Stimulated activated CD8-positive, alpha-beta memory T cell treated with anti-CD3 and anti-CD28 coated beads, Interleukin-4, amount 100 ng/mL, for 4 hours (primary cell): Measurements from ENCODE around the gene CAMK1G.

Source experiments
- DNase-seq, 2 donors: peaks; one replicate each; pipeline ENCODE4 v3.0.0-alpha.2; 2020; ENCODE audit warnings: low read depth in 2 of 2, low spot score in 1 of 2

Gene CAMK1G

GRCh38 chr1:209583408-209583807 is at the start of gene CAMK1G:
Gene CAMK1G, plus strand, starts transcription at chr1:209583714. Its CDS starts 11,270 bp downstream, at chr1:209594984.
- no peak for DNase-seq

GRCh38 chr1:209534496-209535250 is 48.8 kb upstream of the CAMK1G start:
- DNase-seq, result no peak

DNA sequence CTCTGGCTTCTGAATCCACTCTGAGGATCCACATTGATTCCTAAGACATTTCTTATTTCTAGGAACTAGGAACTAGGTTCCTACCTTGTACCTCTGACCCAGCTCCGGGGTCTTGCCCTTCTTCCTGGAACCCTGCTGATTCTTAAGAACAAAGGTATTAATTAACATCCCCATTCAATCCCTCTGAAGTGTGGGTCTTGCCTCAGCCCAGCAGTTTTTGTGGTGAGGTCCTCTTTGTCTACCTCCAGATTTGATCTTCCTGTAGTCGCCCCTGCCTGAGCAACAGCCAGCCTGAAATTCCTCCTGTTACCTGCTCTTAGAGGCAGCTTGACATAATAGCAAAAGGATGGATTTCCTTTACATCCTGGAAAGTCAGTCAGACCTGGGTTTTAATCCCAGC is 46.7 kb upstream of the CAMK1G start:
- no peak for DNase-seq

DNA sequence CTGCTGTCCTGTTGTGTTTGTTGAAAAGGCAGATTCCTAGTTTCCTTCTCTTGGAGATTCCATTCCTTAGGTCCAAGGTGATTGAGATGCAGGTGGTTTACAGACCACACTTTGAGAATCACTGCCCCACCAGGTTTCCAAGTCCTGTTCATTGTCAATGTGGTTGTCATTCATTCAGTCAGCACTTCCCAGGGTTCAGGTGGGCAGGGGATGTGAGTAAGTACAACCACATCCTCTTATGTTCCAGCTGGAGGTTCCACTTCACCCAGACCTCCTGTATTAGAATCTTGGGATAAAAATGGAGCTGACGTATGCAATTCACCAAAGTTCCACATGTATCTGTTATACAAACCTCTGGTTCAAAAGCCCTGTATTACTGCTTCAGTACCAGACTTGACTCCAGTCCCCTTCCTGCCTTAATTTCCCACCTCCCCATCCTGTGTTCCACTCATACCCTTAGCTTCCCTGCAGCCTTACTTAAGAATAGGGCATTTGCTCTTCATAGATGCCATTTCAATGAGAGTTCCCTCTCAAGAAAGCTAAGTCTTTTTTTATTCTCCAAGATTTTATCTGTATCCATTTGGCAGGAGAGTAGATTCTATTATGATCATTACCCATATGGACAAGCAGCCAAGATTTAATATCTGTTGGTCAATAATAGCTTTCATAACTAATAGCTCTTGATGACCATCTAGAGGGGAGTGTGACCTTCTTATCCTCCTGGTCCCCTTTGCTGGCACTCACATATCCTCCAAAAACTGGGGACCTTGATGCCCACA is 46.0 kb upstream of the CAMK1G start:
- DNase-seq, result no peak

GRCh38 chr1:209539576-209539975 is 43.9 kb upstream of the CAMK1G start:
- DNase-seq, result no peak

GRCh38 chr1:209542585-209542984 is 40.9 kb upstream of the CAMK1G start:
- DNase-seq, result no peak

- DNase-seq, result no peak
These were observed 39.4 kb upstream of the CAMK1G start for GRCh38 chr1:209544098-209544497.

- no peak for DNase-seq
These were observed 38.1 kb upstream of the CAMK1G start for GRCh38 chr1:209545423-209545822.

DNA sequence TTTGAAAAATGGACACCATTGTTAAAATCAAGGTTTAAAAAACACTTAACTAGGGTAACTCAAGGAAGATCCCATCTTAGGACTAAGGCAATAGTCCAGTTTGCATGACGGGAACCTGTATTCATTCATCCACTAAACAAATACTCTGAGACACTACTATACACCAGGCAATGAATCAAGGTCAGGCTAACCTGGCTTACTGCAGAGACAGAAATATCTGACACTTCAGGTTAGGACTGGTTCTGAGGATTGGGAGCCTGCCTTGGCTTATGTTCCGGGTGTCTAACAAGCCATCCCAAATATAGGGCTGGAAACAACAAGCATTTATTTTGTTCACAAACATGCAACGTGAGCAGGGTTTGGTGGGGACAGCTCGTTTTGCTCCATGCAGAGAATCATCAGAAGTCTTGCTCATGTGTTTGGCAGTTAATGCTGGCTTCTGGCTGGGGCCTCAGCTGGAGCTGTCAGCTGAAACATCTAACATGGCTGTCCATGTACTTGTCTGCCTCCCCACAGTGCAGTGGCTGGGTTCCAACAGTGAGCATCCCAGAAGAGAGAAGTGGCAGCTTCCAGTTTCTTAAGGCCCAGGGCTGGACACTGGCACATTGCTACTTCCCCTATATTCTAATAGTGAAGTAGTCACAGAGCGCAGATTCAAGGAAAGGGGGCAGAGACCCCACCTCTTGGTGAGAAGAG is 37.0 kb upstream of the CAMK1G start:
- DNase-seq, result no peak

- DNase-seq, result no peak
These were observed 35.9 kb upstream of the CAMK1G start for GRCh38 chr1:209547626-209548025.

GRCh38 chr1:209549443-209550205 is 33.9 kb upstream of the CAMK1G start:
- no peak for DNase-seq

DNA sequence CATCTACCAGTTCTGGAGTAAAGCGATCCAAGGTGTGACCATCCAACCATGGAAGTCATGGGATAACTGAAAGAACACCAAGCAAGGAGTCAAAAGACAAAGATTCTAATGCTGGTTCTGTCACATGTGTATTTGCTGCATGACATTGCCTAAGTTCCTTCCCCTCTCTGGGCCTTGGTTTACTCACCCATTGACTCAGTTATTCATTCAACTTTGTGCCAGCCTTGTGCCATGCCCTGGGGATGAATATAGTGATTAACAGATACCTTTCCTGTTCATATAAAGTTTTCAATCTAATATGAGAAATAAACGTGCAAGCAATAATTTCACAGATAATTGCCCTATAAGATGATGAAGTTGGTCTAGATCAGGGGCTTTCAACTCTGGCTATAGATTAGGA is 33.0 kb upstream of the CAMK1G start:
- DNase-seq, result no peak

DNA sequence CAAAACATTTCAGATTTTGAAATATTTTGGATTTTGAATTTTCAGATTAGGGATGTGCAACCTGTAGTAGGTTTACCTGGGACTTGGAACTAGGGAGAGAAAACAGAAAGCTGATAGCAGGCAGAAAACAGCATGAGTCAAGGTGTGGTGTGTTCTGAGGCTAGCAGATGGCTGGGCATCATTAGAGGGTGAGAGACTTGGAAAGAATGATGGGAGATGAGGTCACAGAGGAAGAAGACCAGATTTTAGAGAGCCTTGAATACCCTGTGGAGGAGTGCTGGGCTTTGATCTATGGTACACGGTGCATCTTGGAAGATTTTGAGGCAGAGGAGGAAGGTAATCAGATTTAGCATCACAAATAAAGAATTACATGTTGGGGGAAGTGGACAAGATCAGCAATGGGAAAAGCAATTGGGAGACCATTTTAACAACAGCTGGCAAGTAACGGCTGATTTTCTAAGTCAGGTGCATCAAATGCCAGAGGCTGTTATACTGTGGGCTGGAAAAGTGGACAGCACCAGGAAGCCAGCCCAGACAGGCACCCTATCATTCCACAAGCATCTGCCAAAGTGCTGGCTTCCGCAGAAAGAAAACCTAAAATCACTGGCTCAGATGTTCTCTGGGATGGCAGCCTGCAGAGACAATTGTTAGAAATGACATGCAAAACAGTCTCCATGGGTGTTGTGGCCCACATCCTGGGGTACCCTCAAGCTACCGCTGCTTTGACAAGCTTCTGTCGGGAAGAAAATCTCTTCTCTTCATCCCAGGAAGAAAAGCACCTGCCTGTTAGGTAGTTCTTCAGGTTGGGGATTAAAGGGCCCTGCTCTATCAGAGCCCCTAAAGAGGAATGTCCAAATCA is 30.9 kb upstream of the CAMK1G start:
- no peak for DNase-seq

DNA sequence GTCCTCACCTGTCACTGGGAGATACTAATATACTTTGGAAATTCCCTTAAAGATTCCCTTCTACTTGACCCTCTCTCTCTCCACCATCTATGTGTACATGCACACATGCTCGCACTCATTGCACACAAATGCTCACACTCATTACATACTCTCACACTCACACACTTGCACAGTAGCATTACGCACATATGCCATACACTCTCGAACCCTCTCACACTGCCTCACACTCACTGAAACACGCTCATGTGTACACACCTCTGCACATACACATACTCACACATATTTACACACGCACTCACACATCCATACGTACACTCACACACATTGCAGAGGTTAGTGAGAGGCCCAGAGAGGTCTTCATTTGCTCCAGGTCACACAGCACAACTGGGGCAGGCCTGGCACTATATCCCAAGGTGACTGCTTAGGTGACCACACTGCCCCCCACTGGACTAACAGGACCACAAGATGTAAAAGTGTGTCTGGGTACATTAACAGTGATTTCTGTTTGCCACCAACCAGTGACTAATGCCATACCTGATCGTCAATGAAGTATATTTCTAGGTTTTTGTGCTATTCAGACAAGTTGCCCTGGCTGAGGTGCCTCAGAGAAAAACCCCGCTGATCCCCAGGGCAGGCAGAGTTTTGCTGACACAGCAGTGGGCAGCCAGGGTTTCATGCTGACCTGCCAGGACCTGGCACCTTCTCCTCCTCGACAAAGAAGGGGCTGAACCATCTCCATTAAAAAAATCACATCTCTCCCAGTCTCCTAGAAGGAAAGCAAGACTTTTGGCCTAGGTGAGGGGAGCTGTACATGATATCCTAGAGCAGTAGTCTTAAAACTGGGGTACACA is 28.5 kb upstream of the CAMK1G start:
- DNase-seq, result no peak

DNA sequence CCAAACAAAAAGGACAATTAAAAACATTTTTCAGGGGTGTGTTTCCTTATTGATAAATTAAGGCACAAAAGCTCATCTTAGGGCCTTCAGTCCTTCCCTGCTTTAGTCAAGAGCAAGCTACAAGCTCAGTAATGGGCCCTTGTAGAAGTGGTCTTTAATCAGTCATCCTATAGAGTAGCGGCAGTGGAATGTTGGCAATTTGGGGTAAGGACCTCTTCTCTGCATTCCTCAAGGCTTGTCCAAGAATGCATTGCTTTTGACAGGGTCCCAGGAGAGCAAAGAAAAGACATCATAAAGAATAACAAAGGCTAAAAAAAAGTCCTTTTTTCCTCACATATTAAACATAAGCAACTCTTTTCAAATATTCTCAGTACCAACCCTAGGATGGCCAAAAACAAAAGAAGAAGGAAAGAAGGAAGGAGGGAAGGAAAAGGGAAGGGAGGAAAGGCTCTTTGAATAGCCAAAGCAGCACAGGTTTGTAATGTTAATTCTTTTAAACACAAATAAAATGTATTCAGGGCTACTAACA is 27.3 kb upstream of the CAMK1G start:
- no peak for DNase-seq

DNA sequence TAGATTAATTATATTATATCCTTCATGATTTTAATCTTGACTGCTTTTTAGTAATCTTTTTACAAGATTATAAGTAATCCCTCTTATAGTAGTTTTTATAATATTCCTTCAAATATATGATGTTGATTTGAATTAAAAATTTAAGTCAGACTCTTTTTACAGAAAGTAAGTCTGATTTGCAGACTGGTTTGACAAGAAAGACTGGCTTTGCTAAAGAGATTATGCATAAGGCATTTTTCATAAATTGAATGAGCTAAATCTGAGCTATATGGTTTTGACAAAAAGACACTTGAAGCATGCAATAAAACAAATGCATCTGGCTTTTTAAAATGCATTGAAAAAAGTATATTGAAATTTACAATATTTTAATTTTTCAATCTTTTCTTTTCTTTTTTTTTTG is 26.3 kb upstream of the CAMK1G start:
- no peak for DNase-seq

DNA sequence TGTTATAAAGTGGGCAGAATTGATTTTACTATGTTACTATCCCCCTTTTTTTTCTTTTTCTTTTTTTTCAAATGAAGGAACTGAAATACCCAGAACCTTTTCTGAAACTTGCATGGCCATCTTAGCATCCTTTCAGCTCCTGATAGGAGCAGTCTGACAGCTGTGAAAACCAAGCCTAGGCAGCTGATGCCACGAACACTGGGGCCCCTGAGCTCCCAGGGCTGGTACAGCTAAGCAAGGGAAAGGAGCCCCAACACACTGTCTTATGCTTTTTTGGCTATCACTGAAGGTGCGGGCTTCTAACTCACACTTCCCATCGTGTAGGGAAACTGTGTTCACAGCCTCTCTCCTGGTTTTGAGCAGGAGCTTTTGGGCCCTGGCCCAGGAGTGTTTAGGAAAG is 23.0 kb upstream of the CAMK1G start:
- DNase-seq, result no peak

DNA sequence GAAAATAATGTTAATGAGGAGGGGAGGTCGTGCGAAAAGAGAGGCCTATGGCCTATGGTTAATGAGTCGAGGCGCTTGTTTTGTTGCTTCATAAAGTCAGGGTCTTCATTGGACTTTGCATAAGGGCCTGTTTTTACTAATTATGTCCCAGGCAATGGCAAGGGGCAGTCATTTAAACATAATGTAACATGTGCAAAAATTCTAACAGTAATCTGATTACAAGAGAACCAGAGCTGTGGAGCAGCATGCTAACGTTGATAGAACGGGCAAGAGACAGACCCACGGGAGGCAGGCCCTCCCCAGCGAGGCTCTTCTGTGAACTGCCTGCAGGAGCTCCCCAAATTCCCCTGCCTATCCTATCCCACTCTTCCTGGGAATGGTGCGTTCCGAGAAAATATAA is 22.6 kb upstream of the CAMK1G start:
- no peak for DNase-seq

GRCh38 chr1:209561532-209561931 is 22.0 kb upstream of the CAMK1G start:
- no peak for DNase-seq
